Aorta (tissue), 5 donors: ENCODE data around the gene INAVA. TPM values are rescaled to one million over a fixed set of nuclear protein-coding genes. Genes with fewer than 3 reads are reported as not detected.
"Not testable (repeated sequence)": the region's sequence is repeated elsewhere in the genome, so short reads cannot be mapped to it uniquely, and the experiment has no call there.

Source experiments
- ATAC-seq: fragments of 200-7000 bp; cut with Tn5 transposase; one replicate; pipeline ENCODE4 v1.9.1; 2022; ENCODE audit warnings: moderate library complexity; ENCODE audit not compliant: low FRiP score
- DNase-seq, 2 donors: peaks; one replicate each; pipeline ENCODE4 v3.0.0-alpha.2; 2020
- H3K27ac ChIP-seq, 2 donors: one replicate each; pipeline ENCODE4 v1.5.1; 2013; ENCODE audit warnings: low read length in 2 of 2, mild to moderate bottlenecking in 2 of 2, moderate library complexity in 2 of 2, control low read depth in 1 of 2, inconsistent platforms in 1 of 2, low read depth in 1 of 2
- H3K27me3 ChIP-seq, 2 donors: one replicate each; pipeline ENCODE4 v1.6.1; 2013; ENCODE audit warnings: control low read depth in 1 of 2, low read length in 1 of 2, mild to moderate bottlenecking in 1 of 2, moderate library complexity in 1 of 2; ENCODE audit not compliant: insufficient read depth in 2 of 2, control insufficient read depth in 1 of 2
- H3K36me3 ChIP-seq, 2 donors: one replicate each; pipeline ENCODE4 v1.6.1; 2013; ENCODE audit warnings: control low read depth in 1 of 2, low read length in 1 of 2, mild to moderate bottlenecking in 1 of 2; ENCODE audit not compliant: insufficient read depth in 2 of 2, control insufficient read depth in 1 of 2
- H3K4me1 ChIP-seq, 2 donors: one replicate each; pipeline ENCODE4 v1.6.1; 2013; ENCODE audit warnings: low read length in 2 of 2, control low read depth in 1 of 2, mild to moderate bottlenecking in 1 of 2, moderate library complexity in 1 of 2; ENCODE audit not compliant: insufficient read depth in 2 of 2, control insufficient read depth in 1 of 2
- H3K4me3 ChIP-seq, 2 donors: one replicate each; pipeline ENCODE4 v1.5.1; 2013; ENCODE audit warnings: low read length in 2 of 2, control low read depth in 1 of 2, mild to moderate bottlenecking in 1 of 2
- H3K9me3 ChIP-seq: one replicate; pipeline ENCODE4 v1.6.1; 2013; ENCODE audit warnings: mild to moderate bottlenecking, low read length; ENCODE audit not compliant: control insufficient read depth
- WGBS, 2 donors: extraction: QIAGEN DNeasy Blood & Tissue Kit; methylation state at CpG; one replicate each; pipeline ENCODE4 v1.1.7; 2013; 5-methylcytosine and 5-hydroxymethylcytosine counted together
- intact Hi-C, 2 donors: fragments of 100-400 bp; cut with DNase I; formaldehyde crosslinking; loops; one replicate each; pipeline versions ENCODE4 v1.14.2 to v1.15.0; 2022
- polyA plus RNA-seq, 2 donors: library from polyadenylated mRNA; stranded (reverse); fragments of 200-250 nt; gene quantifications; one replicate each; pipeline ENCODE4 v1.2.3, GENCODE V29; 2013
- total RNA-seq, 2 donors: library from RNA; stranded (reverse); fragmentation: NEBNext Ultra II Directional; extraction: Animal tissue kit (Norgen Biotek cat#: 25700); gene quantifications; one replicate each; pipeline ENCODE4 v1.2.1, GENCODE V29; 2021
- donor health status: healthy with polysubstance abuse.
- donor health status: Bipolar disorder and iron deficiency.
- donor health status: DM: no; HTN: no; CAD: no.
- donor health status: DM: no; HTN: no; CAD: no.
- donor health status: DM: yes; HTN: yes; CAD: no.

The INAVA gene
- total and polyA plus RNA-seq, 4 donors, result 0.36 to 23.3 (median 0.45) TPM

DNA sequence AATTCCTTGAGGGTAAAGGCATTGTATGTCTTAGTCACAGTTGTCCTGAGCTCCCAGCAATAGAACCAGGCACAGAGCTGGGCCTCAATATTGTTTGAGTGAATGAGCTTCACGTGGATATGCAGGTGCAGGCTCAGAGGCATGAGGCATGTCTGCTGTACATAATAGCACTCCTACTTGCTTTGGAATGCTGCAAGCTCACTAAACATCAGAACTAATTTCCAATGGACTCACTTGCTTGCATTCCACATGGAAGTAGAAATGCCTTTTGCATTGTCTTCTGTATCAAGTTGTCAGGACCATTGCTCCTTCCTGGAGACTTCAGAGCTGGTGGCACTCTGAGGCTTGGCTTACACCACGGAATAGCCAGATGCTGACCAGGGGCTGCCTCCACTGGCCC, 37.1 kb downstream of the INAVA start:
- DNase-seq (no peak), ATAC-seq (no peak)
- H3K36me3 ChIP-seq, result no peaks in the 10 kb centered on the region
- intact Hi-C loops, result no loop called here
- 80 to 92% methylated on average over 2 of the region's 2 CpGs for WGBS, 2 donors
- no peaks in the 10 kb centered on the region for H3K9me3 ChIP-seq
- H3K4me3 ChIP-seq, result no peak overlapping the region
- no peaks in the 10 kb centered on the region for H3K27me3 ChIP-seq
- no peaks in the 10 kb centered on the region for H3K4me1 ChIP-seq
- no peak overlapping the region for H3K27ac ChIP-seq

DNA sequence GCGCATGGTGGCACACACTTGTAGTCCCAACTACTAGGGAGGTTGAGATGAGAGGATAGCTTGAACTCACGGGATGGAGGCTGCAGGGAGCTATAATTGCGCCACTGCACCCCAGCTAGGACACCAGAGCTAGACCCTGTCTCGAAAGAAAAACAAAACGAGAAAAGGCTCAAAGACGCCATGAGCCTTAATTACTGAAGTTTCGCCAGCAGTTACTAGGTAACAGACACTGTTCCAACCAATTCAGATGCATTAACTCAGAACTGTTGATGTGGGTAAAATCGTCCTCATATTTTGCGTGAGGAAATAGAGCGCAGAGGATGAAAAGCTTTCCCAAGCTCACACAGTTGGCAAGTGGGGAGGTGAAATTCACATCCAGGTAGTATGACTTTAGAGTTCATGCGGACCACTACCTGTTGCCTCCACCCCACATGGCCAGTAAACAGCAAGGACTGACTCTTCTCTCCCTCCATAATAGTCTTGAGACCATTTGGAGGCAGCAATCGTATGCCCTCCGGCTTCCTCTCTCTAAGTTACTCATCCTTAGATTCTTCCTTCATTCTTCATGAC, 40.1 kb downstream of the INAVA start:
- DNase-seq, result no peak
- Histone ChIP-seq H3K27me3 (no peaks in the 10 kb centered on the region), H3K27ac (no peak overlapping the region), H3K9me3 (no peaks in the 10 kb centered on the region), H3K4me3 (no peak overlapping the region), H3K36me3 (no peaks in the 10 kb centered on the region), H3K4me1 (no peaks in the 10 kb centered on the region)
- no peak for ATAC-seq
- intact Hi-C loops, result no loop called here
- 95 to 97% methylated on average over 13 of the region's 13 CpGs for WGBS, 2 donors

DNA sequence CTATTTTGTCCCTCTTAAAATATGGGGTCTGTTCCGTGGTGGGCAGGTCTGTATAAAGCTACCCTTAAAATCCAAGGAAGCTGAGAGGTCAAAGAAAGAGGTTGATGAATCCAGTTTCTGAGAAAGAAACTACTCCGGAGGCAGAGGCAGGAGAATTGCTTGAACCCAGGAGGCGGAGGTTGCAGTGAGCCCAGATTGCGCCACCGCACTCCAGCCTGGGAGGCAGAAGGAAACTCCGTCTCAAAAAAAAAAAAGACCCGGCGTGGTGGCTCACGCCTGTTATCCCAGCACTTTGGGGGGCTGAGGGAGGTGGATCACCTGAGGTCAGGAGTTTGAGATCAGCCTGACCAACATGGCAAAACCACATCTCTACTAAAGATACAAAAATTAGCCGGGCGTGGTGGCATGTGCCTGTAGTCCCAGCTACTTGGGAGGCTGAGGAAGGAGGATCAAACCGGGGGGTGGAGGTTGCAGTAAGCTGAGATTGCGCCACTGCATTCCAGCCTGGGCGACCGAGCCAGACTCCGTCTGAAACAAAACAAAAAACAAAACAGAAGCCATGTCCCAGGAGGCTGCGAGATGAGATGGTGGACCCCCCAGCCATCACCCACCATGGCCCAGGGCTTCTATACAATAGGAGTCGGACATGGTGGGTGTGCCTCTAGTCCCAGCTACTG, 40.7 kb downstream of the INAVA start:
- ATAC-seq, DNase-seq, H3K27me3 ChIP-seq, H3K4me1 ChIP-seq, H3K4me3 ChIP-seq, H3K9me3 ChIP-seq, H3K27ac ChIP-seq, intact Hi-C loops, H3K36me3 ChIP-seq: not testable (repeated sequence)
- 89 to 94% methylated on average over 18 of the region's 18 CpGs for WGBS, 2 donors

DNA sequence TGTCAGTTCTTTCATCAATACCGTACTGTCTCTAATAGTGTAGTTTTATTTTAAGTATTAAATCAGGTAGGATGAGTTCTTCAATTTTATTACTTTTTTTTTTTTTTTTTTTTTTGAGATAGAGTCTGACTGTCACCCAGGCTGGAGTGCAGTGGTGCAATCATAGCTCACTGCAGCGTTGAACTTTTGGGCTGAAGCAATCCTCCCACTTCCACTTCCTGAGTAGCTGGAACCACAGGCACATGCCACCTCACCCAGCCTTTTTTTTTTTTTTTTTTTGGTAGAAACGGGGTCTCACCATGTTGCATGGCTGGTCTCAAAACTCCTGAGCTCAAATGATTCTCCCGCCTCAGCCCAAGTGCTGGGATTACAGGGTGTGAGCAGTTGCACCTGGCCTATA, 44.3 kb downstream of the INAVA start:
- no peaks in the 10 kb centered on the region for H3K27me3 ChIP-seq
- no peaks in the 10 kb centered on the region for H3K36me3 ChIP-seq
- no peak overlapping the region for H3K27ac ChIP-seq
- H3K4me1 ChIP-seq, result no peaks in the 10 kb centered on the region
- peaks cover 1% of the 10 kb centered on the region for H3K9me3 ChIP-seq
- DNase-seq, result peak in 1 of 2 donors; percentile 52
- ATAC-seq, result no peak
- H3K4me3 ChIP-seq, result no peak overlapping the region
- intact Hi-C loops, result no loop called here
- 63 to 81% methylated on average over 4 of the region's 4 CpGs for WGBS, 2 donors

DNA sequence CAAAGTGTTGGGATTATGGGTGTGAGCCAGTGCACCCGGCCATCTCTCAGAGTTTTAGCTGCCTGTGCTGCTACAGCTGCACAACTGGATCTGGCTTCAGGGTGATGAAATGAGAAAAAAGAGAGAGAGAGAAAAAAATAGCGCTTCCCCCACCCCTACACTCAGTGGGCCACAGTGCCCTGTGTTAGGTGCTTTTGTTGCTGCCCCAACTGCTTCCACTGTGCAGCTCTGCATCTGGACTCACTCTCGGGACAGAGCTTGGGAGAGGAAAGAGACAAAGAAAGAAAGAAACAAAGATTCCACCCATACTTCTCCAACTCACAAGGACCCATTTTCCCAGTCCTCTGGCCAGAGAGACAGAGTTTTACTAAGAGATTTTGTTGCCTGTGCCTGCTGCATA, 50.4 kb downstream of the INAVA start:
- ATAC-seq (no peak), DNase-seq (no peak)
- intact Hi-C loops, result no loop called here
- Histone ChIP-seq H3K9me3 (peaks cover 4% of the 10 kb centered on the region), H3K4me1 (no peaks in the 10 kb centered on the region), H3K27me3 (no peaks in the 10 kb centered on the region), H3K36me3 (no peaks in the 10 kb centered on the region), H3K27ac (no peak overlapping the region), H3K4me3 (no peak overlapping the region)
- WGBS, 2 donors, result 61 to 64% methylated on average over 3 of the region's 3 CpGs

DNA sequence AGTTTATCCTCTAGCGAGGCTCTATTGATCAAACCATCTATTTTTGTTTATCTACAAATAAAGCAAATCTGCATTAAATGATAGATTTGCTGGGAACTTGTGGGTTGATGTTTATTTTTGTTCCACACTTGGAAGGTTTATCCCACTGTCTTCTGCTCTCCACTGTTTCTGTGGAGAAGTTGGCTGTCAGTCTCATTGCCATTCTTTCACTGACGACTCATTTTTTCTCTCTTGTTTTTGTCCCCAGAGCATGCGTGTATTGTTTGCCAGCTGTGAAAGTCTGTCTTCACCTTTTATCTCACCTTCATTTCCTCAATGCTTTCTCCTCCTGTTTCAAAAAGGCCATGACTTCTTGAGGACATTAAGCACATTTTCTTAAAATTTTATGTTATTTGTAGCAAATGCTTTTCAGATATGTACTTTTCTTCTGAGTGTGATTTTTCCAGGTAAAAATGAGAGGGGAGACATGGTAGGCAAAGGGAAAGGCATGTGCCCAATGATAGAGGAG, 52.4 kb downstream of the INAVA start:
- ATAC-seq (no peak), DNase-seq (no peak)
- intact Hi-C loops, result no loop called here
- Histone ChIP-seq H3K36me3 (no peaks in the 10 kb centered on the region), H3K27ac (no peak overlapping the region), H3K27me3 (no peaks in the 10 kb centered on the region), H3K9me3 (peaks cover 2% of the 10 kb centered on the region), H3K4me3 (no peak overlapping the region), H3K4me1 (no peaks in the 10 kb centered on the region)
- 94% methylated on average over 3 of the region's 3 CpGs for WGBS, 2 donors

DNA sequence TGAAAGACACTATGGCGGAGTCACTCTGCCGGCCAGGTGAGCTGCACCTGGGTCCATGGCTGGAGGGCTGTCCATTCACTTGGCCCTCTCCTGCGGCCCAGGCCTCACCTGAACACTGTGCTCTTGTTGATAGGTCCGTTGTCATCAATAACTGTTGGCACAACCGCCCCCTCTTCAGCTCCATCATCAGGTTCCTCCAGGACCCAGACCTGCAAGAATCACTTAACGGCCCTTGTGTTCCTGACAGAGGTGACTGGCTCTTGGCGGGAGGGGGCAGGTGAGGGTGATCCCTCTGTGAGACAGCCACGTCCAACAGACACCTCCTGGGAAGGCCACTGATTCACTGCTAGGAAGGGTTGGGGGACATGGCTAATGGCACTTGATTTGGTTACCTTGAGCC, 54.9 kb downstream of the INAVA start:
- Histone ChIP-seq H3K9me3 (peaks cover 2% of the 10 kb centered on the region), H3K36me3 (no peaks in the 10 kb centered on the region), H3K4me3 (no peak overlapping the region), H3K27me3 (no peaks in the 10 kb centered on the region), H3K4me1 (no peaks in the 10 kb centered on the region), H3K27ac (no peak overlapping the region)
- DNase-seq (no peak), ATAC-seq (no peak)
- 91 to 95% methylated on average over 8 of the region's 8 CpGs for WGBS, 2 donors
- intact Hi-C loops, result no loop called here

DNA sequence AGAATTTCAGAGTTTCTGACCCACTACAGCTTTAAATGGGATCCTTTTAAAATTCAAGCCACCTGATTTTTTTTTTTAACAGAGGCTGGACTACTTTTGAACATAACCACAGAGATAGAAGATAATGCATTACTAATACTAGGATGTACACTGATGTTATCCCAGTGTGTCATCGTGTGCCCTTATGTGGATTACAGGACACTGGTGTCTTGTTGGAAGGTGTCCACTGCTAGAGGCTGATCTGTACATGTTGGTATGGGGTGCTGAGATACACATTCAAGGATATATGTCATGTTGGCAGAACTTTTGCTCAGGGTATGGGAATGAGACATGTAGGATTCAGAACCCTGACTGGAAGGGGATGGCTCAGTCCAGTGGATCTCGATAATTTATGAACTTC, 56.3 kb downstream of the INAVA start:
- intact Hi-C loops, result no loop called here
- WGBS, 2 donors, result 89 to 94% methylated on average over 2 of the region's 2 CpGs
- Histone ChIP-seq H3K27ac (no peak overlapping the region), H3K36me3 (no peaks in the 10 kb centered on the region), H3K27me3 (no peaks in the 10 kb centered on the region), H3K4me3 (no peak overlapping the region), H3K9me3 (peaks cover 2% of the 10 kb centered on the region), H3K4me1 (no peaks in the 10 kb centered on the region)
- DNase-seq, result no peak
- no peak for ATAC-seq

DNA sequence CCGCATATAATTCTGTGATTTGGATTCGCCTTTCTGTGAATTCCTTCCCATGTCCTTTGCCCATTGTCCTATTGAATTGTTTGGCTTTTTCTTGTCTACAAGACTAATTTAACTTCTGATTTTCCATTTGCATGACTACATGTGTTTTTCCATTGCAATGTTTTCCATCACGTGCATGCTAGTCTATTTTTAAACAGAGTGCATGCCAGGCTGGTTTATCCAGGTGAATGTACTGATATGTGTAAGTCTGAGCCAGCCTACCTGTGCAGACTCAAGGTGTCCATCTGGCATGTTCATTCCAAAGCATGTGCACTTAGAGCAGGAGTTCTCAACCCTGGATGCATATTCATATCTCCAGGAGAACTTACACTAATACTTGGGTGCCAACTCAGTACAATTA, 59.7 kb downstream of the INAVA start:
- Histone ChIP-seq H3K9me3 (no peaks in the 10 kb centered on the region), H3K4me1 (no peaks in the 10 kb centered on the region), H3K27me3 (no peaks in the 10 kb centered on the region), H3K36me3 (no peaks in the 10 kb centered on the region), H3K4me3 (no peak overlapping the region), H3K27ac (no peak overlapping the region)
- WGBS, 2 donors, result 68 to 70% methylated on average over 3 of the region's 3 CpGs
- intact Hi-C loops, result no loop called here
- no peak for DNase-seq
- no peak for ATAC-seq
